ENCODE results near the gene ADSS2. TPM values are rescaled to one million over a fixed set of nuclear protein-coding genes. Genes with fewer than 3 reads are reported as not detected.

Gene ADSS2
- total RNA-seq, 1 experiment from 2014 or later = 76.7 TPM

DNA sequence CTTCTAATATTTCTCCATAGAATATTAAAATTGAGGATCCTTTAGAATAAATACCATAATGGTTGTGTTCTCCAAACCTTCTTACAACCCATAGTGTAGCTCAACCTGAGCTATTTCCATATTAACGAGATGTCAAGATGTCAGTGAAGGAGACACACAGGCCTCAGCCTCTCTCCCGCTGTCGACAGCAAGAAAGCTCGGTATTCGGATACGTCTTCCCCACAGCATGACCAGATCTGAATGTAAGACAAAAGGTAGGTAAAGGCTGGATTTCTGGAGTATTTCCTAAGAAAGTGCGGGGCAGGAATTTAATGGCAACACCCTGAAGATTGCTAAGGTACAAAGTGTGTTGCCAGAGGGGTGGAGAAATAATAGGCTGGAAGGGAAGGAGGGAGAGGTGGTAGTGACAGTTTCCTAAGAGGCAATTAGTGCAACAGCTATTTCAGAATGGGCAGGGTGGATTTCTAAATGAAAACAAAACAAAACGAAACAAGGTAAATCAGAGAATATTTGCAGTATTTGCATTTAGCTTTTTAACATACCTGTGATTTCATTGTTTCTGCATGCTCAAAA is 1.7 kb downstream of the ADSS2 start:
- no peaks in the 10 kb centered on the region for H3K9me3 ChIP-seq (ENCODE audit: insufficient read depth, low read depth)
- DNase-seq = no peak
- H3K4me3 ChIP-seq = peak overlapping the region; percentile 85
- POLR2A ChIA-PET (ENCODE audit: unreplicated experiment) = interaction anchor here (0.6 kb wide), 1 partner anchor 150 kb away, joined by 7 read pairs; no protein-coding TSS in a partner anchor
- no peaks in the 10 kb centered on the region for H3K27me3 ChIP-seq (ENCODE audit: insufficient read depth, low read depth)
- peak overlapping the region; percentile 93 for H3K4me2 ChIP-seq
- no peak overlapping the region for H2AFZ ChIP-seq
- H3K4me1 ChIP-seq (replicated peaks; ENCODE audit: insufficient read depth) = peaks cover 48% of the 10 kb centered on the region
- peaks cover 64% of the 10 kb centered on the region for H3K79me2 ChIP-seq (ENCODE audit: low read depth)
- no peaks in the 10 kb centered on the region for H4K20me1 ChIP-seq (ENCODE audit: insufficient read depth)
- TF ChIP-seq EZH2 (IDR thresholded peaks at IDR 0.05; ENCODE audit: low read depth) = no peak
- TF ChIP-seq, protein P1, sequence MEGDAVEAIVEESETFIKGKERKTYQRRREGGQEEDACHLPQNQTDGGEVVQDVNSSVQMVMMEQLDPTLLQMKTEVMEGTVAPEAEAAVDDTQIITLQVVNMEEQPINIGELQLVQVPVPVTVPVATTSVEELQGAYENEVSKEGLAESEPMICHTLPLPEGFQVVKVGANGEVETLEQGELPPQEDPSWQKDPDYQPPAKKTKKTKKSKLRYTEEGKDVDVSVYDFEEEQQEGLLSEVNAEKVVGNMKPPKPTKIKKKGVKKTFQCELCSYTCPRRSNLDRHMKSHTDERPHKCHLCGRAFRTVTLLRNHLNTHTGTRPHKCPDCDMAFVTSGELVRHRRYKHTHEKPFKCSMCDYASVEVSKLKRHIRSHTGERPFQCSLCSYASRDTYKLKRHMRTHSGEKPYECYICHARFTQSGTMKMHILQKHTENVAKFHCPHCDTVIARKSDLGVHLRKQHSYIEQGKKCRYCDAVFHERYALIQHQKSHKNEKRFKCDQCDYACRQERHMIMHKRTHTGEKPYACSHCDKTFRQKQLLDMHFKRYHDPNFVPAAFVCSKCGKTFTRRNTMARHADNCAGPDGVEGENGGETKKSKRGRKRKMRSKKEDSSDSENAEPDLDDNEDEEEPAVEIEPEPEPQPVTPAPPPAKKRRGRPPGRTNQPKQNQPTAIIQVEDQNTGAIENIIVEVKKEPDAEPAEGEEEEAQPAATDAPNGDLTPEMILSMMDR (conservative IDR thresholded peaks at IDR 0.05) = no peak
- peaks cover 8% of the 10 kb centered on the region; the same call in 1 of the 2 replicates for H3F3A ChIP-seq (ENCODE audit: insufficient read depth, low read depth)
- no peaks in the 10 kb centered on the region for H3K9me2 ChIP-seq (ENCODE audit: insufficient read depth)
- no TSS peak for BruUV-seq (replicated peaks)
- intact Hi-C loops (cut with micrococcal nuclease; ENCODE audit: unreplicated experiment) = loop anchor here (2.0 to 10.0 kb wide), 7 partner anchors 108 to 1195 kb away; partner anchors contain the start of genes AKT3, CEP170, COX20 and SDCCAG8
- H3K27ac ChIP-seq = peak overlapping the region; percentile 1; the same call in 1 of the 2 replicates
- peaks cover 19% of the 10 kb centered on the region; the same call in 1 of the 2 replicates for H3K36me3 ChIP-seq (ENCODE audit: low read depth)
- CTCF ChIA-PET = interaction anchor here (1.2 kb wide), 1 partner anchor 35 kb away, joined by 3 read pairs; no protein-coding TSS in a partner anchor

DNA sequence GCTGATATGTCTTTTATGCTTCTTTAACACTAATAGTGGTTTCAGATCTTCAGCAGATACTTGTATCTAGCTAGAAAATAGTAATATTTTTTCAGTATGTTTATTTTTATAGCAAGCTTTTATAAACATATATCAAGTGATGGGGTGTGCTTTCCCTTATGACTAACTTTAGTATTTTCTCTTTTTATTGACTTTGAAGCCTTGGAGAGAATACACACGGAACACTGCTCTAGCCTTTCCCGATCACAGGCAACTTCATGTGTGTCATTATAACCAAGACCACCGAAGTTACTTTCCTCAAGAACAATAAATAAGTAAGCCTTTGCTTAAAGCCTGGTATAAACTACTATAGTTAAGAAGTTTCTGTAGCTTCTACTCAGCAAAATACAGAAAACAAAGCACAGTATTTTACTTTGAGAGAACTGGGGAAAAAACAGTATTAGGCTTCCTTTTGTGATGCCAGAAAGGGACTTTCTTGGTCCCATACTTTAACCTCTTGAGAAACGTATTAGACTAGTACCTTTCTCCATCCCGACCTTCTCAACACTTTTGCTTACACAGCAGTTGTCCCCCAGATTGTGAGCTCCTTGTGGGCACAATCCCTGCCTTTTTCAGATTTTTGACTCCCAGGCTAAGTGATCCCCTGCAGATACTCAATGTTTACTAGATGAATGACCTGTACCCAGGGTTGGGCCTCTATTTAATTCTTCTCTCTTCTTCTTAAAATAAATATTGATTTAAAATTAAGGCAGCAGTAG is 3.3 kb downstream of the ADSS2 start:
- intact Hi-C loops (cut with micrococcal nuclease; ENCODE audit: unreplicated experiment) = no loop called here
- no TSS peak for BruUV-seq (replicated peaks)
- ChIA-PET POLR2A (ENCODE audit: unreplicated experiment) (no interaction called here), CTCF (no interaction called here)
- Histone ChIP-seq H2AFZ (no peak overlapping the region), H3K4me3 (0 out of 2 replicates have a peak overlapping the region, but pooled peaks have one; percentile 85), H3K27ac (no peak overlapping the region), H3K4me2 (peak overlapping the region; percentile 93), H3K36me3 (ENCODE audit: low read depth) (peaks cover 23% of the 10 kb centered on the region; the same call in 1 of the 2 replicates), H4K20me1 (ENCODE audit: insufficient read depth) (no peaks in the 10 kb centered on the region; the same call in 1 of the 2 replicates), H3K27me3 (ENCODE audit: insufficient read depth, low read depth) (no peaks in the 10 kb centered on the region), H3F3A (ENCODE audit: insufficient read depth, low read depth) (peaks cover 8% of the 10 kb centered on the region; the same call in 1 of the 2 replicates), H3K9me2 (ENCODE audit: insufficient read depth) (no peaks in the 10 kb centered on the region), H3K4me1 (replicated peaks; ENCODE audit: insufficient read depth) (peaks cover 36% of the 10 kb centered on the region), H3K79me2 (ENCODE audit: low read depth) (peaks cover 78% of the 10 kb centered on the region), H3K9me3 (ENCODE audit: insufficient read depth, low read depth) (no peaks in the 10 kb centered on the region)
- TF ChIP-seq EZH2 (IDR thresholded peaks at IDR 0.05; ENCODE audit: low read depth) = no peak
- no peak for DNase-seq

DNA sequence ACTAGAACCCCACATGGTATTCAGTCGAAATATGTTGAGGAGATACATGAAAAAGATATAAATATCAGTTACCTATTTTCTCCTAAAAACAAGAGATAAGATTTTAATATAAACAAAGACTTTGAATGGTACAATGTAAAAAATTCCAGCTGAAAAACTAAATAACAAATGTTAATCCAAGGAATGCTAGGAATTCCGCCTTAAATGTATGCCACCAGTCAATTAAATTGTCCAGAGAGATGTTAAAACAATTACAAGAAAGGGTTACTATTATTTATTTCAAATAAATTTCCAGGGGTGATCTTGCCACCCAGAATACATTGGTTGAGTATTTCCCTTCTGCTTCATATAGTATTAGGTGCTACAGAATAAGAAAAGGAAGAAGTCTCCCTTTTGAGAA is 4.2 kb downstream of the ADSS2 start:
- Histone ChIP-seq H3K9me3 (ENCODE audit: insufficient read depth, low read depth) (no peaks in the 10 kb centered on the region), H3K4me1 (replicated peaks; ENCODE audit: insufficient read depth) (peaks cover 32% of the 10 kb centered on the region), H2AFZ (no peak overlapping the region), H3K4me3 (no peak overlapping the region), H3K36me3 (ENCODE audit: low read depth) (peaks cover 25% of the 10 kb centered on the region; the same call in 1 of the 2 replicates), H3K27ac (no peak overlapping the region), H4K20me1 (ENCODE audit: insufficient read depth) (no peaks in the 10 kb centered on the region; the same call in 1 of the 2 replicates), H3K79me2 (ENCODE audit: low read depth) (peaks cover 87% of the 10 kb centered on the region), H3F3A (ENCODE audit: insufficient read depth, low read depth) (peaks cover 8% of the 10 kb centered on the region; the same call in 1 of the 2 replicates), H3K27me3 (ENCODE audit: insufficient read depth, low read depth) (no peaks in the 10 kb centered on the region), H3K9me2 (ENCODE audit: insufficient read depth) (no peaks in the 10 kb centered on the region), H3K4me2 (no peak overlapping the region; the same call in 1 of the 2 replicates)
- TF ChIP-seq, protein P1 (conservative IDR thresholded peaks at IDR 0.05) = no peak
- no TSS peak for BruUV-seq (replicated peaks)
- intact Hi-C loops (cut with micrococcal nuclease; ENCODE audit: unreplicated experiment) = no loop called here
- ChIA-PET CTCF (no interaction called here), POLR2A (ENCODE audit: unreplicated experiment) (no interaction called here)
- no peak for DNase-seq

All from PC-9 (cell line).